Measurements from ENCODE around the gene AP5B1.
"Not testable (repeated sequence)": the region's sequence is repeated elsewhere in the genome, so short reads cannot be mapped to it uniquely, and the experiment has no call there.

Gene AP5B1

GRCh38 chr11:65777241-65777640 is 3.5 kb downstream of the AP5B1 start:
- Histone ChIP-seq H3K4me3 (ENCODE audit: low read length) (no peak overlapping the region), H3K9ac (ENCODE audit: low read length) (no peak overlapping the region), H3K36me3 (ENCODE audit: control insufficient read depth, insufficient read depth, low read length) (peaks cover 2% of the 10 kb centered on the region), H3K27me3 (ENCODE audit: control insufficient read depth, insufficient read depth, low read length) (no peaks in the 10 kb centered on the region), H3K4me1 (ENCODE audit: control insufficient read depth, insufficient read depth, low read length) (peaks cover 4% of the 10 kb centered on the region), H3K27ac (ENCODE audit: low read depth, low read length) (no peak overlapping the region)

DNA sequence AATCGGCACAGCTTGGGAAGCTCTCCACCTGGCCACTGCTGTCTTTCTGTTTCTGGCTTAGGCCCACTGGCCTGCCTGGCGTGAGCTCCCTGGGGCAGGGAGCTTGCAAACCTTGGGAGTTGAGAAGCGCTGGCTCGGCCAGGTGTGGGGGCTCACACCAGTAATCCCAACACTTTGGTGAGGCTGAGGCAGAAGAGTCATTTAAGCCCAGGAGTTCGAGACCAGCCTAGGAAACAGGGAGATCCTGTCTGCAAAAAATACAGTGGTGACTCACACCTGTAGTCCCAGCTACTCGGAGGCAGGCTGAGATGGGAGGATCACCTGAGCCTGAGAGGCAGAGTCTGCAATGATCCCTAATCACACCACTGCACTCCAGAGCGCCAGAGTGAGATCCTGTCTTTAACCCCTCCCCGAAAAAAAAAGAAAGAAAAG is 4.0 kb downstream of the AP5B1 start:
- Histone ChIP-seq H3K27me3 (ENCODE audit: control insufficient read depth, insufficient read depth, low read length) (no peaks in the 10 kb centered on the region), H3K4me3 (ENCODE audit: low read length) (no peak overlapping the region), H3K27ac (ENCODE audit: low read depth, low read length) (no peak overlapping the region), H3K36me3 (ENCODE audit: control insufficient read depth, insufficient read depth, low read length) (peaks cover 2% of the 10 kb centered on the region), H3K9ac (ENCODE audit: low read length) (no peak overlapping the region), H3K4me1 (ENCODE audit: control insufficient read depth, insufficient read depth, low read length) (peaks cover 4% of the 10 kb centered on the region)

GRCh38 chr11:65776196-65776595 is 4.6 kb downstream of the AP5B1 start:
- Histone ChIP-seq H3K4me1 (ENCODE audit: control insufficient read depth, insufficient read depth, low read length) (peaks cover 4% of the 10 kb centered on the region), H3K27me3 (ENCODE audit: control insufficient read depth, insufficient read depth, low read length) (no peaks in the 10 kb centered on the region), H3K36me3 (ENCODE audit: control insufficient read depth, insufficient read depth, low read length) (peaks cover 2% of the 10 kb centered on the region), H3K4me3 (ENCODE audit: low read length) (no peak overlapping the region), H3K9ac (ENCODE audit: low read length) (no peak overlapping the region), H3K27ac (ENCODE audit: low read depth, low read length) (no peak overlapping the region)

DNA sequence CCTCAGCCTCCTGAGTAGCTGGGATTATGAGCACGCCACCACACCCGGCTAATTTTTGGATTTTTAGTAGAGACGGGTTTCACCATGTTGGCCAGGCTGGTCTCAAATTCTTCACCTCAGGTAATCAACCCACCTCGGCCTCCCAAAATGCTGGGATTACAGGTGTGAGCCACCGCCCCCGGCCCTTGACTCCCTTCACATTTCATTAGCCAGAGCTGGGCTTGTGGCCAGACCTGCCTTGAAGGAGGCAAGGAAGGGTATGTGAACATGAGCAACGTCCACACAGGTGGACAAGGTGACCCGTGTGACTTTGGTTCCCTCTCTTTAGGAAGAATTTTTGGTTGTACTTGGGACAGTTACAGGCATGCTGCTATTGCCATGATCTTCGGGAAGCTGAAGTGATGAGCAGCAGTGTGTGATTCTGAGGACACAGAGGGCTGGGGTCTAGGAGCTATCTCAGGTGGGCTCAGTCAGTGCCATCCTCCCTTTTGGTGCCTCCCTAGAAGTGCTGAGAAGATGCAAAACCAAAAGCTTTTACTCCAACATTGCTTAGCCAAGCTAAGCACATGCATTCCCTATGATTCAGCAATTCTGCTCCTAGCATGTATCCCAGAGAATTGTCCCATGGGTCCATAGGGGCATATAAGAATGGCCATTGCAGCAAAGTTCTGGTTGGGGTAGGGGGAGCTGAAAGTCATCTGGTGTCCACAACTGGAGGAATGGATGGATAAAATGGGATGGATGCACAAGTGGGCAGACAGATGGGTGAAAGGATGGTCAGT is 6.1 kb downstream of the AP5B1 start:
- no peak overlapping the region for H3K9ac ChIP-seq (ENCODE audit: low read length)
- H3K27me3 ChIP-seq (ENCODE audit: control insufficient read depth, insufficient read depth, low read length), result no peaks in the 10 kb centered on the region
- H3K36me3 ChIP-seq (ENCODE audit: control insufficient read depth, insufficient read depth, low read length), result peaks cover 2% of the 10 kb centered on the region
- H3K27ac ChIP-seq (ENCODE audit: low read depth, low read length), result no peak overlapping the region
- H3K4me3 ChIP-seq (ENCODE audit: low read length), result no peak overlapping the region
- peaks cover 4% of the 10 kb centered on the region for H3K4me1 ChIP-seq (ENCODE audit: control insufficient read depth, insufficient read depth, low read length)

GRCh38 chr11:65773784-65774411 is 6.9 kb downstream of the AP5B1 start:
- Histone ChIP-seq H3K27me3 (ENCODE audit: control insufficient read depth, insufficient read depth, low read length) (no peaks in the 10 kb centered on the region), H3K36me3 (ENCODE audit: control insufficient read depth, insufficient read depth, low read length) (peaks cover under 1% of the 10 kb centered on the region), H3K4me3 (ENCODE audit: low read length) (no peak overlapping the region), H3K4me1 (ENCODE audit: control insufficient read depth, insufficient read depth, low read length) (no peaks in the 10 kb centered on the region), H3K27ac (ENCODE audit: low read depth, low read length) (no peak overlapping the region), H3K9ac (ENCODE audit: low read length) (no peak overlapping the region)

DNA sequence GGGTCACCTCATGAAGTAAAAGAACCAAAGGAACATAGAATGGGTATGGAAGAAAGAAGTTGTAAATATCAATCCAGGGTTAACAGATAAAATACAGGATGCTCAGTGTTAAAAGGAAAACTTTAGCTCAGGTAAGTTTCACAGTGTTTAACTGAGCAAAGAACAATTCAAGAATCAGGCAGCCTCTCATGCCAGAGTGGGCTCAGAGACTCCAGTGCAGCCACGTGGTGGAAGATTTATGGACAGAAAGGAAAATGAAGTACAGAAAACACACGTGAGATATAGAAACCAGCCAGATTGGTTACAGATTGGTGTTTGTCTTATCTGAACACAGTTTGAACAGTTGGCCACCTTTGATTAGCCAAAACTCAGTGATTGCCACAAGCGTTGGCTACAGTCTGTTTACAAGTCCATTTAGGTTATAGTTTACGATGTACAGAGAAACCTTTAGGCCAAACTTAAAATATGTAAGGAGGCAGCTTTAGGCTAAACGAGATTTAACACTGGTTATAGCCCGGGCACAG is 9.1 kb downstream of the AP5B1 start:
- Histone ChIP-seq H3K27me3 (ENCODE audit: control insufficient read depth, insufficient read depth, low read length) (no peaks in the 10 kb centered on the region), H3K27ac (ENCODE audit: low read depth, low read length) (no peak overlapping the region), H3K4me3 (ENCODE audit: low read length) (no peak overlapping the region), H3K4me1 (ENCODE audit: control insufficient read depth, insufficient read depth, low read length) (no peaks in the 10 kb centered on the region), H3K9ac (ENCODE audit: low read length) (no peak overlapping the region), H3K36me3 (ENCODE audit: control insufficient read depth, insufficient read depth, low read length) (no peaks in the 10 kb centered on the region)

DNA sequence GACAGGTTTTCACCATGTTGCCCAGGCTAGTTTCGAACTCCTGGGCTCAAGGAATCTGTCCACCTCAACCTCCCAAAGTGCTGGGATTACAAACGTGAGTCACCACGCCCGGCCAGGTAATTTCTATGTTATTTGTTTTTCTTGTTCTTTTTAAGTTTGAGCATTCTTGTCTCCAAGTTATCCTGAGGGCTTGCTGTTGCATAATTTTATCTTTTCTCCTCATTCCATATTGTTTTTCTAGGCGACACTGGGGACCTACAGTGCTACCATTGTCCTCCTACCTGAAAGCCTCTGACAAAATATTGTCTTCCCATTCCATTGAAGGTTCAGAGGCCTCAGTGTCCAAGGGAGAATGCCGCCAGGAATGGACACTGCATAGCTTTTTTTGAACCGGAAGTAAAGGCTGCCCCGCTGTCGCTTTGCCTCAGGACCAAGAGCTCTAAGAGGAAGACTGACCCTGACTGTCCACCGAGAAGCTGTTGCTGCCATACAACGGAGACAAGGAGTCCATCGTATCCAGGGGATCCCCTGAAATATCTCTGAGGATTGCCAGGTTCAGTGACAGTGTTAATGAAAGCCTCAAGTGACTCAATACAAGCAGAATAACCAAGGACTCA is 9.7 kb downstream of the AP5B1 start:
- H3K27me3 ChIP-seq (ENCODE audit: control insufficient read depth, insufficient read depth, low read length), result no peaks in the 10 kb centered on the region
- H3K9ac ChIP-seq (ENCODE audit: low read length), result no peak overlapping the region
- H3K27ac ChIP-seq (ENCODE audit: low read depth, low read length), result no peak overlapping the region
- no peak overlapping the region for H3K4me3 ChIP-seq (ENCODE audit: low read length)
- no peaks in the 10 kb centered on the region for H3K36me3 ChIP-seq (ENCODE audit: control insufficient read depth, insufficient read depth, low read length)
- no peaks in the 10 kb centered on the region for H3K4me1 ChIP-seq (ENCODE audit: control insufficient read depth, insufficient read depth, low read length)

- H3K36me3 ChIP-seq (ENCODE audit: control insufficient read depth, insufficient read depth, low read length); H3K4me3 ChIP-seq (ENCODE audit: low read length); H3K27me3 ChIP-seq (ENCODE audit: control insufficient read depth, insufficient read depth, low read length); H3K9ac ChIP-seq (ENCODE audit: low read length); H3K27ac ChIP-seq (ENCODE audit: low read depth, low read length); H3K4me1 ChIP-seq (ENCODE audit: control insufficient read depth, insufficient read depth, low read length): not testable (repeated sequence)
Measured at GRCh38 chr11:65767806-65768205, 13.0 kb downstream of the AP5B1 start.

GRCh38 chr11:65767406-65767805 is 13.4 kb downstream of the AP5B1 start:
- H3K27me3 ChIP-seq (ENCODE audit: control insufficient read depth, insufficient read depth, low read length), result no peaks in the 10 kb centered on the region
- no peak overlapping the region for H3K27ac ChIP-seq (ENCODE audit: low read depth, low read length)
- no peak overlapping the region for H3K4me3 ChIP-seq (ENCODE audit: low read length)
- H3K36me3 ChIP-seq (ENCODE audit: control insufficient read depth, insufficient read depth, low read length), result no peaks in the 10 kb centered on the region
- no peaks in the 10 kb centered on the region for H3K4me1 ChIP-seq (ENCODE audit: control insufficient read depth, insufficient read depth, low read length)
- H3K9ac ChIP-seq (ENCODE audit: low read length), result no peak overlapping the region

DNA sequence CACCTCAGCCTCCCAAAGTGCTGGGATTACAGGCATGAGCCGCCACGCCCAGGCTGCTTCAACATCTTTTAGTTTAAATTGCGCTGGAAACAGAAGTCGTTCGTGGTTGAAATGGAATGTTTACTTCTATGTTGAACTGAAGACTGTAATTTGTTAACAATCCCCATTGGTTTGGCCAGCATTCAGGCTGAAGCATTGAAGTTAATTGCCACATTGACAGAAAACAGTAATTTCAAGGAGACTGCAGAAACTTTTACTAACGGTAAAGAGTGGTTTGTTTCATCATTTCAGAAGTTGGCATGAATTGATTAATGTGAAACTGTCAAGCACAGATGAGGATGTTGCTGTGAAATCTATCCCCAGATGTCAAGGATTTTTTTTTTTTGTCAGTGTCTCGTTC is 14.2 kb downstream of the AP5B1 start:
- H3K27me3 ChIP-seq (ENCODE audit: control insufficient read depth, insufficient read depth, low read length), result no peaks in the 10 kb centered on the region
- H3K4me3 ChIP-seq (ENCODE audit: low read length), result no peak overlapping the region
- no peak overlapping the region for H3K27ac ChIP-seq (ENCODE audit: low read depth, low read length)
- H3K9ac ChIP-seq (ENCODE audit: low read length), result no peak overlapping the region
- no peaks in the 10 kb centered on the region for H3K36me3 ChIP-seq (ENCODE audit: control insufficient read depth, insufficient read depth, low read length)
- no peaks in the 10 kb centered on the region for H3K4me1 ChIP-seq (ENCODE audit: control insufficient read depth, insufficient read depth, low read length)

- no peak overlapping the region for H3K4me3 ChIP-seq (ENCODE audit: low read length)
- no peaks in the 10 kb centered on the region for H3K36me3 ChIP-seq (ENCODE audit: control insufficient read depth, insufficient read depth, low read length)
- no peak overlapping the region for H3K9ac ChIP-seq (ENCODE audit: low read length)
- H3K4me1 ChIP-seq (ENCODE audit: control insufficient read depth, insufficient read depth, low read length), result no peaks in the 10 kb centered on the region
- H3K27me3 ChIP-seq (ENCODE audit: control insufficient read depth, insufficient read depth, low read length), result no peaks in the 10 kb centered on the region
- no peak overlapping the region for H3K27ac ChIP-seq (ENCODE audit: low read depth, low read length)
Measured at GRCh38 chr11:65764434-65764833, 16.3 kb downstream of the AP5B1 start.

- H3K27ac ChIP-seq (ENCODE audit: low read depth, low read length); H3K4me1 ChIP-seq (ENCODE audit: control insufficient read depth, insufficient read depth, low read length); H3K36me3 ChIP-seq (ENCODE audit: control insufficient read depth, insufficient read depth, low read length); H3K9ac ChIP-seq (ENCODE audit: low read length); H3K27me3 ChIP-seq (ENCODE audit: control insufficient read depth, insufficient read depth, low read length); H3K4me3 ChIP-seq (ENCODE audit: low read length): not testable (repeated sequence)
Measured at GRCh38 chr11:65762816-65763215, 18.0 kb downstream of the AP5B1 start.
